Stimulated activated CD8-positive, alpha-beta memory T cell treated with anti-CD3 and anti-CD28 coated beads, Interleukin-4, amount 100 ng/mL, for 48 hours (primary cell): ENCODE data around the gene RAD51B.

Source experiments
- DNase-seq: peaks from one replicate; pipeline ENCODE4 v3.0.0-alpha.2; 2020

RAD51B gene

GRCh38 chr14:68459480-68460136 is 640.0 kb downstream of the RAD51B start:
- DNase-seq: no peak

DNA sequence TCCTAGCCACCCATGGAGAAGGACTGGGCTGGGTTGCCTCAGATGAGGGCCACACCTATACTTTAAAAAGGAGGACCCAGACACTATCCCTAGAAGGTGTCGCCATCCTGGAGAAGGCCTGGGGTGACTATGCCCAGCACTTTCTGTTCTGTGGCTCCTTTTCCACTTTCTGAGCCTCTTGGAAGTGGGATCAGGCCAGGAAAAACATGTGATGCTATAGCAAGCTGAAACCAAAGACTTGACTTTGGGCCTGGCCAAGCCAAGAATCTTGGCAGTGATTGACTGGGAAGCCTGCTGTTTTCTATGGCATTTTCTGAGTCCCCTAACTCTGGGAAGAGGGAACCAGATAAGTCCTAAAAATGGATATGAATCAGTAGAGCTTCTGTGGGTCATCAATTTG is 641.0 kb downstream of the RAD51B start:
- DNase-seq: no peak

DNA sequence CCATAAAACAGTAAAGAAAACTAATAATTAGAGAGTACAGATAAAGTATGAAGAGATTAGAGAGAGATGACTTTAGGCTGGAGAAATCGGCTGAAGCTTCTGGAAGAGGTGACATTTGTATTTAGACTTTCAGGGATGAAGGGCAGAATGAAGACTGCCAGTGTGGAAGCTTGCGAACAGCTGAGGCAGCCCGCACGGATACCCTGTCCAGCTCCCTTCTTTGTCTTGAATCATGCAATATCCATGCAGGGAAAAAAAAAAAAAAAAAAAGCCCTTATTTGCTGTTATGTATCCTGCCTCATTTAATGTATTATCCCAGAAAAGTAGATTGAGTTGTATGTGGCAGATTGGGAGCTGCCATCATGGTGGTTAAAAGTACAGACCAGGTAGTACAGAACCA is 641.5 kb downstream of the RAD51B start:
- DNase-seq: no peak

DNA sequence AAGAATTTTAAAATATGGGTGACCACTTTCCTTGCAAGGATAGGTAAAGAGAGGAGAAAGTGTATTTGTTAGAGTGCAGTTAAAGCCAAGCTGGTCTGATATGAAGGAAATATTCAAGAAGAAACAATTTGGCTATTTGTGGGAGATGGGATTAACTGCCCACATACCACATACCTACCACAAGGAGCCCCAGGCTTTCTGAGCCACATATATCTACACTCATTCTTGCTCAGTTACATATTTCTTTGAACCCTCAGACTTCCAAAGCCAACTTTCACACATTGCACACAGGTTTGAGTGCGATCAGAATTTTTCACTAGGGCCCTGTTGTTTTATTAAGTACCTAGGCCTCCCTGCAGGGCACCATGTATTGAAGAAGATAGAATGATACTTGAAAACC is 643.1 kb downstream of the RAD51B start:
- no peak for DNase-seq

DNA sequence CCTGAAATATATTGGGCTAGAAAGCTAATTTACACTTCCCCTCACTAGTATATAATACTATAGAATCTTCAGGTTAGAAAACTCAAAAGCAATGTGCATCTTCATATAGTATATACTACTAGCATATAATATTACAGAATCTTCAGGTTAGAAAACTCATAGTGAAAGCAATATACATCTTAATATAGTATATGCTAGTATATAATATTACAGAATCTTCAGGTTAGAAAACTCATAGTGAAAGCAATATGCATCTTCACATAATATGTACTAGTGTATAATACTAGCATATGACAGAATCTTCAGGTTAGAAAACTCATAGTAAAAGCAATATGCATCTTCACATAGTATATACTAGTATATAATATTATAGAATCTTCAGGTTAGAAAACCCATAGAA is 643.7 kb downstream of the RAD51B start:
- DNase-seq: no peak

GRCh38 chr14:68463705-68464374 is 644.3 kb downstream of the RAD51B start:
- DNase-seq: no peak

DNA sequence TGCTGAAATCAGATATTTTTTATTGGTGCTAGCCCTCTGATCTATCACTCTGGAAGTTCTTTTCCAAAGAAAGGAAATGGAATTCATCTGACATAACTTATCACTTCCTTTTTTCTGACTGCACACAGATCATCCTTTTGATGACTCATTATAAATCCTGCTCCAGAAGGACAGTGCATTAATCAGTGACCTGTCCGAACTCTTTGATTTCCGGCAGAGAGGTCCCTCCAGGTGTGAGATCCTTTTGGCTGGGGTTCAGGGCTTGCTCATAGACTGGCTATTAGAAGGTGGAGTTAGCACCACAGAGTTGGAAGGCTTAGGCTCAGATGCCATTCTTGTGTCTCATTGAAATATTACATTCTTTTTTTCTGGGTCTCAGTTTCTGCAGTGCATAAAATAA is 645.1 kb downstream of the RAD51B start:
- DNase-seq: no peak

GRCh38 chr14:68466491-68466977 is 647.0 kb downstream of the RAD51B start:
- DNase-seq: no peak

DNA sequence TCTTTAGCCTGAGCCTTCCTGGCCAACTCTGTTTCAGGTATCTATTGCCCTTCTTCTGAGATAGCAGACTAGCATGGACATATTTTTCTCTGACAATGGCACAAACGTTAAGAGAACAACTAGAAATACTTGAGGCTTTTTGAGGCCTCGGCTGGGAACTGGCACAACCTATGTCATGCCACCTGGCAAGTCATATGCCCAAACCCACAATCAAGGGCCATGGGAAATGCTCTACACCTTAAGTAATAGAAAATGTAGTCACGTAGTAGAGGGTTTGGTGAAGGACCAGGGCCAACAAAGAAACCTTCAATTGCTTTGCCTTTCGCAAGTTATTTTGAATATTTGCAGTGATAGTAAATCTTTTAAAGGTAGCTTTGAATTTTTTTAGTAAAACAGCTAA is 647.8 kb downstream of the RAD51B start:
- DNase-seq: no peak

DNA sequence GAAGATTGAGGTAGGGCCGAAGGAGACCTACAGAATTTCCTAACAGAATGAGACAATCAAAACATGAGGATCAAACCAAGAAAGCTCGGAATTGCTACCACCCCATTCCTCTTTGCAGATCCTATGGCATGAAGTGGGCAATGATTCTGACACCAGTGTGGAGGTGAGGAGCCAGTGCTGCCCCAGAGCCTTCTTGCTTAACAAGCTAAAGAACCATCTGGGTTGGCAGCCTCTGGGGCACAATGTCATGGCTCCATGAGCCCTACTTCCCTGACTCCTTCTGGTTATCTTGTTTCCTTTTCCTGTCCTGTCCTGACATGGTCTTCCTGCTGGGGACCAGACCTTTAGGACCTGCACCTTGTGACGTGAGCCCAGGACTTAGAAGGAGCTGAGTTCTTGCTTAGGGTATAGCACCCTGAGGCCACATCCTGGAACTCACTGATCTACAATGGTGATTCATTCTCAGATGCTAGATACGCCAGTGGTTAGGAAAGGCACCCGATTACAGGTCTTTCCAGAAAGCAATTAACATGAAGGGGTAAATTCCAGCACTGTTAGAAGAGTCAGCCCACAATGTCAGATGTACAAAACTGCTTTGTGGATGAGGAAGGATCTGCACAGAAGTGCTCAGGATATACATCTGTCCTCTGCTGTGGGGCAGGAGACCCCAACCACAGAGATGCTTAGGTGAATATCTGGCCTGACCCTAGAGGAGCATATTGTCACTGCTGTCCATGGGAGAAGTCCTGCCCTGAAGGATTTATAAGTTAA is 649.0 kb downstream of the RAD51B start:
- peak; percentile 61 for DNase-seq

- no peak for DNase-seq
These were observed 649.7 kb downstream of the RAD51B start for GRCh38 chr14:68469208-68469713.

DNA sequence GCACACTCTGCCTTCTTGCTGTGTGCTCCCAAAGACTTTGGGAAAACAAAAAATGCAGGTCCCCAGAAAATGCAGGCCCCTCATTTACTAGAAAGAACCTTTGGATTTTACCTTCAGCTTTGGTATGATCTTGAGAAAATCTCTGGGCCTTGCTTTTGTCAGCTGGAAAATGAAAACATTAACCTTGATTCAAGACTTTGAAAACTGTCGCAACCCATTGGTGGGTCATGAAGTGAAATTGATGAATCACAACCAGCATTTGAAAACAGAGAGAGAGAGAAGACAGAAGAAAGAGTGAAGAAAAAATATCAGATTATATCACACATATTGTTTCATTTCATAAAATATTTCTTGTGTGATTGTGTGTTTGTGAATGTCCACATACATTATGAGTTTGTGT is 650.8 kb downstream of the RAD51B start:
- DNase-seq: no peak

DNA sequence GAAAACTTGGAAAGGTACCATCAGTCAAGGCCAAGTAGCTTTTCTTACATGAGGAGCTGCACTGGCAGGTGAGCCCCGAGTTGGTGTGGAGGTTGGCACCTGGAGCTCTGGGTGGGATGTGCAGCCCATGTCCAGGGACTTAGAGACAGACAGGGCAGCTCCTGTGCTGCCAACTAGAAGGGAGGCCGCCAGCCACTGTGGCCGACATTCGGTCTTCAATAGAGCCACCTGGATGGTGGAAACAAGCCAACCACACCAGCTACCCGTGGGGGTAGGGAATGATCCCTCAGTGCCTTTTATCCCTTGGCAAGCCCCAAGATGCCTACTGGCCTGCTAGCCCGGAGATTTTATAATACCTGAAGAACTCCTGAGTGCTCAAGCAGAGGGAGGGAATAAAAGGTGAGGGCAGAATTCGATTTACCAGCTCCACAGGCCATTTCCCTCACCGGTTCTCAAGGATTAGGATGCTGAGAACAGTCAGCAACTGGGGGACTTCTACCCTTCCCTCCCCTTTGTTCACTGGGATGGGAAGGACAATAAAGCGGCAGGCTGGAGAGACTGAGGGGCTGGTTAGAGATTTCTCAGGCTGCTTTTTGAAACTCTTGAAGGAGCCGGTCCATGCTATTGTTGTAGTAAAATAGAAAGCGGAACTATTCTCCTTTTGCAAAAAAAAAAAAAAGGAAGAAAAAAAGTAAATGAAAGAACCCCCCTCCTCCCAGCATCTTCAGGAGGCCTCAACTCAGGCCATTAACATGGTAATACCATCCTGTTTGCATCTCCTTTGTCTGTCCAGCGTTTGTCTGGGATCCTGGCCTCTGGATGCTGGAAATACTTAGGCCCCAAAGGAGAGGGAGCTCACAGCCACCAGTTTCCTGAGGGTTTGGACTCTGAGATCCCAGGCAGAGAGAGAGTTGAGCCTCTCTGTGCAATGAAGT is 651.7 kb downstream of the RAD51B start:
- DNase-seq: no peak

GRCh38 chr14:68471964-68472508 is 652.5 kb downstream of the RAD51B start:
- no peak for DNase-seq

- DNase-seq: no peak
These were observed 653.5 kb downstream of the RAD51B start for GRCh38 chr14:68473069-68473468.

- no peak for DNase-seq
These were observed 654.2 kb downstream of the RAD51B start for GRCh38 chr14:68473794-68474193.

DNA sequence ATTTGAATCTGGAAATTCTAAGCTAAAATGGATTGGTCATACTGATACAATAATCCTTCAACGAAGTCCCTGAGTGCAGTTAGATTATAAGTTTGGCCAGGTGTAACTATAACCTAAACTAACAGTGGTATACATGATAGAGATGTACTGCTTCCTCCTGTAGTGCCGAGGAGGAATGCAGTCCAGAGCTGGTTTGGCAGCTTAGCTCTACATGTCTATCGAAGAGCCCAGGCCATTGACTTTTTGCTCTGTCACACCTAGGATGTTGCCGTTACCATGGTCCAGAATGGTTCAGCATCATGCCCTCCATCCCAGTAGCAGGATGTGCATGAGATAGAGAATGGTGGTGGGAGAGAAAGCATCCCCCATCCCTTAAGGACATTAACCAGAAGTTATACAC is 655.2 kb downstream of the RAD51B start:
- no peak for DNase-seq

DNA sequence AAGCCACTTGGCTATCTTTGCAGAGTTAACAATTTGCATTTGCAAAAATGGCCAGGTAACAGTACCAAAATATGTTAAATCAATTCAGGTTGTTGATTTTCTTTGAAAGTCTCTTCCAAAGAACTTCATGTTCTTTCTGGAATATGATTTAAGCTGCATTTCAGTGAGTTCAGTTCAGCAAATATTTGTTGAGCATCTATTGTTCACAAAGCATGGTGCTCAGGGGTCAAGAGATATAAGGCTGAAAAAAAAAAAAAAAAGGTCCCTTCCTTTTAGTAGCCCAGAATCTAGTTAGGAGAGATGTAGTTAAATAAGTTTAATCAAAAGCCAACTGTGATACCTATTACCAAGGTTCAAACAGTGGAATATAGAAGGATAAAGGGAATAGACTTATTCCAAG is 656.2 kb downstream of the RAD51B start:
- DNase-seq: no peak

- no peak for DNase-seq
These were observed 656.9 kb downstream of the RAD51B start for GRCh38 chr14:68476212-68477109.

DNA sequence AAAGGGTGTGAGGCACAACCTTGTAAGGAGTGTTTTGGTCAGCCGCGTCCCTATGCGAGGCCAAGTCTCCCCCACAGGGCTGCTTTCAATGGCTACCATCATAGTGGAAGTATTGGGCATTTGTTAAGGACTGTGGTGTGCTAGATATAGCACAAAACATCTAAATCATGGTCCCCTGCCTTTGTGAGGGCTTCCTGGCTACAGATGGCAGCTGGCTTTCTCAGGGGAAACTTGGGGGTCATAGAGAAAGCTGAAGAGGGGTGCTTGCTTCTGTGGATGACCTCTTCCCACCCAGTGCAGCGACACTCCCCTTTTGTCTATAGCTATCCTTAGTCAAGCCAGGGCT is 657.5 kb downstream of the RAD51B start:
- DNase-seq: no peak

DNA sequence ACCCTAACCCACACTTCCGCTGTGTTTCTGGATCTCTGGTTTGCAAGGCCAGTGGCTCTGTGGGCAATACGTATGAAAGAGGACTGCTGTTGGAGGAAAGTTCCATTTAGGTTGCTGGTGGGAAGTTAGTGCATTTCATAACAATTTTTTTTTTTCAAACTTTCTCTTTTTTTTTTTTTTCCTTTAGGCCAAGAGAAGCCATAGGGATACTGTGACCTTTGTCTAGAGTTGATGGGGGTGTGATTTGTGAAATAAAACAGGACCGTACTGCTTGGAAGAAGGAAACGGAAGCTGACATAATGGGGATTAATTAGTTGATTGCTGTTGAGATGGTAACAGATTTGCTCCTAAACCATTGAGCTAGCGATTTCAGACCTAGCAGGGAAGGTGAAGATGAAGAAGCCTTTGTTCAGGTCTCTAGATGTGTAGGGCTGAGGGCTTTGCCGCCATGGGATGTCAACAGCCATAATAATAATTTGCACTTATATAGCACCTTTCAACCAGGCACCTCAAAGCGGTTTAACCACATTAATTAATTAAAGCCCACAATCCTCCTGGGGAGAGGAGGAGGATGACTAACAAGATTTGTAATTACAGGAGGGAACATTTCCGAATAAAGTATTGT is 658.0 kb downstream of the RAD51B start:
- DNase-seq: no peak
